HG02938 (cell line): ENCODE data around the gene POLN.

Source experiments
- ATAC-seq: cut with Tn5 transposase; IDR thresholded peaks from one replicate; pipeline ENCODE4 v1.9.1; 2021; ENCODE audit warnings: mild to moderate bottlenecking, moderate library complexity; ENCODE audit not compliant: unreplicated experiment

Gene POLN

DNA sequence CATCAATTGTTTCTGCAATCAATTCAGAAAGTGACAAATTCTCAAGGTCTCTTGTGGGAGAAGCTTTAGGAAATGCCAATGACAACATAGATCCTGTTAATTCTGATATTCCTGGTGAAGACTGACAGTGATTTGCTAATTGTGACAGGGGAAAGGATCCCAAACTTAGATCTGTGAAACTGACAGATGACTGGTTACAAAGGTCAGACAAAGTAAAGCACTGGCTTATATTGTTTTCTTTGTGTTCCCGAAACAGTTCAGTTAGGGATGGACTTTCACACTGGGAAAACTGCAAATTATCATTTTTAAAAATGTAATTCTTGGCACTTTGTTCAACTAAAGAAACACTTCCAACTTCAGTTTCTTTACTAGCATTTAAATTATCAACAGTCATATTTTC lies 152.7 kb downstream of the POLN start:
- no peak for ATAC-seq

DNA sequence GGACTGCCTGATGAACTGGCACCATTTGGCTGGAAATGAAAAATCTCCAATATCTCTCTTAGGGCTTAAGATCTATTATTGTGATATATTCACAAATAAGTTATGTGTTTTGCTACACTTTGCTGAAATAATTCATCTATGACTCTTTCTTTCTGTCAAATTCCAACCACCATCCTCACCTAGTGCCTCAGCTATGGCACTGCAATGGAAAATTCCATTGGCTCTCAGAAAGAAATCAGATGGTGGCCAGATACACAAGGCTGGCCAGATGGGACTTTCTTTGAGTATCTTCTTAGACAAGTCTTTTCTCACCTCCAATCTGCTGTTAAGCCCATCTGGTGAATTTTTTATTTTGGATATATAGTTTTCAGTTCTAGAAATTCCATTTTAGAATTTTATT lies 154.8 kb downstream of the POLN start:
- ATAC-seq: no peak

DNA sequence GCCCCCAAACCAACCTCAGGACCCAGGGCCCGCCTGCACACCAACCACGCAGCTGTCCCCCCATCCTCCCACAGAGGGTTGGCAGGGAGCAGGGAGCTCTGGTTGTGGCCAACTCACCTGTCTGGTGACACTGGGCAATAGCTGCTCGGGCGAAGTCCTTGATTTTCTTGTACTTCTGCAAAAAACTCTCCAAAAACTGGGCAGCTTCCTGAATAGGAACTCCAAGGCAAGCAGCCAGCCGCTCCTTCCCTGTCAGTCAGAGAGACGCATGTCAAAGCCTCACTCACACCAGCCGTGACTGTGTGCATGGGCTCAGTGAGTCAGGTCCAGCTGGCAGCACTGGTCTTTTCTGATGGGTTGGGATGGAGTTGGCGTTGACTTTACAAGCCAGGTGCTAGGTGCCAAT lies 156.4 kb downstream of the POLN start:
- no peak for ATAC-seq

DNA sequence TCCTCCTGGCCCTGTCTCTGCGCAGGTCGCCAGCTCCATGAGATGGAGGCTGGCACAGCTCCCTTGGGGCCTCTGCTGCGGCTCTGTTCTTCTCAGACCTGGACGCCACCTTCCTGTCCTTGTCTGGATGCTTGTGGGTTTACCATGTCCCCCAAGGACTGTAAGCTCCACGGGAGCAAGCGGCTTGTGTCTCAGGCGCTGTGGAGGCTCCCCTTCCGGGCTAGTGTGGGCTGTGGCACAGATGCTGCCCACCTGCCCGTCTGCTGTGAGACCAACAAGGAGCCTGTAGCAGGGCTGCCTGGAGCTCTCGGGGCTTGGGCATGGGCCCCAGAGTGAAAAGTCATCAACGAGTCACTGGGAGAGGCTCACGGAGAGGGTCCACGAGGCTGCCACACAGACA lies 157.6 kb downstream of the POLN start:
- ATAC-seq: no peak

DNA sequence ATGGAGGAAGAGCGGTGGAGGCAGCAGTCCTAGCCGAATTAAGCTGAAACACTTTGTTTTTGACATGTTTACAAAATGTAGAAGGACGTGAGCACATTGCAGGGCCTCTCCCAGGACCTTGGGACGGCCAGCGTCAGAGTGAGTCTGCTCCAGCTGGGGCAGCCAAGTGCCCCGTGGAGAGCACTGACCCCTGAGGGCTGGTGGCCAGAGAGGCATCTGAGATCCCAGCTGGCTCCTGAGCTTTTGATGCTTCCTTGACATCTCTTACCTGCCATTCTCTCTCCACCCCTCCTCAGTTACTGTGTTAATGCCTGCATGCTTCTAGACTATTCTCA lies 158.1 kb downstream of the POLN start:
- ATAC-seq: no peak

DNA sequence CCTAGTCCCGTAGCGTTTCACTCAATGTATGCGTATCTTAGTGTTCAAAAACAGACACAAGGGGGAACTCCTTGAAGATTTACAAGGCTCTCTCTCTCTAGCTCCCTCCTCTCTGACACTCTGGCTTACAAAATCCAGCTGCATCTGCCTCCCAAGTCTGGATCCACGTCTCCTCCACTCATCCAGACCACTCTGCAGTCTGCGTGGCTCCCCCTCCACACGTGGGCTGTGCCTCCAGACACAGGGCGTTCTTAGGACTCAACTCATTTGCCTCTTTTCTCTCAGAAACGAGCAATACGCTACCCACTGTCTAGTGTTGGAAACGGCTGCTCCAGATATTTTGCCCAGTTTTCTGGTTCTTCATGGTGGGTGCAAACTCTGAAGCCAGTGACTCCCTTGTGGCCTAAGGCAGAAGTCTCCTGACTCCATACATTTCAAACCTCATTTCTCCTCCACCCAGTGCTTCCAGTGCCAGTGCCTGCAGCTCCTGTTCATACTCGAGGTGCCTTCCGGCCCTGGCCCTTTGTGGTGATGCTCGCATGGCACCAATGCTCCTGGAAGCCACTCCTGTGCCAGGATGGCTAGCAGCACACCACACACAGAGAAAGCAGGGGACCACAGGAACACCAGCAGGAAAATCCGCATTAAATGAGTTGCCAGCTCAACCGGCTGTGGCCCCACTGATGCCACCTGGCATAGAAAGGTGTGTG lies 158.7 kb downstream of the POLN start:
- ATAC-seq: no peak

DNA sequence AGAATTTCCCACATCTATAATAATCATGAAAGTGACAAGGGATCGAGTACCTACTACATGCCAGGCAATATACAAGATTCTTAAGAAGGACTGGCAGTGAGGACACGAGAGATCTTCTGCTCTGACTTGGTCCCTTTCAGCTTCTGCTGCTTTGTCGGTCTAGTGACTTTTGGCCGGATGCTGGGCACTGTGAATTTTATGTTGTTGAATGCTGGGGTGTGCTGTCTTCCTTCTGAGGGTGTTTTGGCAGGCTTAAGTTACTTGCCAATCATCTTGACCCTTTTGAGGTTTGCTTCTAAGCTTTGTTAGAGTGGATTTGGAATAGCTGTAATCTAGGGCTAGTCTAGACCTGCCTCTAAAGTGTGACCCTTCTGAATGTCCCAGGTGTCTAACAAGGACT lies 159.3 kb downstream of the POLN start:
- no peak for ATAC-seq

DNA sequence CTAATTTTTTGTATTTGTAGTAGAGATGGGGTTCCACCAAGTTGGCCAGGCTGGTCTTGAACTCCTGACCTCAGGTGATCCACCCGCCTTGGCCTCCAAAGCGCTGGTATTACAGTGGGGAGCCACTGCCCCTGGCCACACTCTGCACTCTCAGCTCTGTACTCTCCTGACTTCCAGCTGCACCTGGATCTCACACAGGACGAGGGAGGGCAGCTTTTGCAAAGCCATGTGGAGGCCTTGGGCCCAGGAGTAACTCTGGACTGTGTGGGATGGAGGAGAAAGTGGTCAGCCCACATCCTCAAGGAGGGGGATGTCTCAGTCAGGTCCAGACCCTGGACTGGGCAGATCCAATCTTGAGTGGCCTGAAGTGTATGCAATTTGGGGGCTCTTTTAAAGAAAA lies 159.8 kb downstream of the POLN start:
- ATAC-seq: no peak

DNA sequence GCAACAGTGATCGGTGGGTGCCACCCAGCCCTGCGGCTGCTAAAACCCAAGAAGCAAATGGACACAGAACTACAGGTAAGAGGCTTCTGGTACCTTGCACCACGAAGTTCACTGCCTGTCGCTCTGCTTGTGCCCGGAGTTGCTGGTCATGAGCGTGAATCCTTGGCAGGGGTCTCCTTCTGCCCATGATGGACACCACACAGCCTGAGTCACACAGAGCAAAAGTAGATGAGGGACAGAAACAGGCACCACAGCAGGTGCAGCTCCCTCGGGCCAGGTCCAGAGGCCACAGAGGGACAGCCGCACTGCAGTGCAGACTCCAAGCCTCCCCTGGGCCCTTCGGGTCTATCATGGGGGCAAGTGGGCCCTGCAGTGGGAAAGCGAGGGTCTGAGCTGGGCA lies 160.4 kb downstream of the POLN start:
- no peak for ATAC-seq

DNA sequence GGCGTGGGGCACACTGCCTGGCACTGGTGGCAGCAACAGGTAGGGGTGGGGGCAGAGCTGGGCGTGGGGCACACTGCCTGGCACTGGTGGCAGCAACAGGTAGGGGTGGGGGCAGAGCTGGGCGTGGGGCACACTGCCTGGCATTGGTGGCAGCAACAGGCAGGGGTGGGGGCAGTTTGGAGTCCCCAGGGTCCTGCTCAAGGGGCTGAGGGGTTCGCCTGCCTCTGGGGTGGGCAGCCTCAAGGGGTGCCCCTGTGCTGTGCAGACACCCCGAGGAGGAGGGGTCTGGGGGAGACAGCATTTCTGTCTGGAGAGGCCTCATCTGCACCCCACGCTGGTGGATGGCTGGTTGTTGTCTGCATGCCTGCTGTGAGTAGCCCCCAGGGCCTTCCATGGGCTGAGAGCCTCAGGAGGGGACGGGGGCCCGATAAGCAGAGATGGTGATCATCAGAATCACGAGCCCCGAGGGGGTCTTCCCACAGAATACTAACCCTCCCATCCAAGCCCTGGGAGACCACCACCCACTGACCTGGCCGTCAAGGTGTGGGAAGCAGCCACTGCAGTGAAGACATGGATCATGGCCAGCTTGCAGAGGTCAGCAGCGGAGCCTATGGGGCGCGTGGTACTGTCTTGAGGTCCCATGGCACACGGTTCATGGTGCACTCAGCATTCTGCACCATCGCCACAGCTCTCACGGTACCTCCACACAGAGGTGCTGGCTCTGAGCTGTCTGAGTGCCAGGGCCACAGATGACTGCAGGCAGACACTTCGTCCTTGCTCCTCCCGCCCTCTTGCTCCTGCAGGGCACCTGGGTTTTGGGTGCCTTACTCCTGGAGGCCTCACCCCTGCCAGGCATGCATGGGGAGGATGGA lies 161.3 kb downstream of the POLN start:
- ATAC-seq: no peak

DNA sequence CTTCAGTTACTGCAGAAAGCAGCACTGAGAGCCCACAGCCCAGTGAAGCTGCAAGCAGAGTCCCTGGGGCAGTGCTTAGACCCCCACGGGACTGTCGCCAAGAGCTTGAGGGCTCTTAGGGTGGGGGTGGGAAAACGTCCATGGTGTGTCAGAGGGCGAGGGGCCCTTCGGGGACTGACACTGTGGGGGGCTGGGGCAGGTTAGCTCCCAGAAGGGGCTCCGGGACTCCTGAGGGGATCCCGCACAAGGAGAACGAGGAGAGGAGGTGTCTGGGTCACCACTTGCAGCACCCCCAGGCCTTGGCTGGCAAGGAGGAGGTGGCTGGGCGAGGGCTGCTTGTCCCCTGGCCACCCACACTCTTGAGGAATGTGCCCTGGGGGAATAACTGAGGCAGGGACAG lies 162.0 kb downstream of the POLN start:
- no peak for ATAC-seq

DNA sequence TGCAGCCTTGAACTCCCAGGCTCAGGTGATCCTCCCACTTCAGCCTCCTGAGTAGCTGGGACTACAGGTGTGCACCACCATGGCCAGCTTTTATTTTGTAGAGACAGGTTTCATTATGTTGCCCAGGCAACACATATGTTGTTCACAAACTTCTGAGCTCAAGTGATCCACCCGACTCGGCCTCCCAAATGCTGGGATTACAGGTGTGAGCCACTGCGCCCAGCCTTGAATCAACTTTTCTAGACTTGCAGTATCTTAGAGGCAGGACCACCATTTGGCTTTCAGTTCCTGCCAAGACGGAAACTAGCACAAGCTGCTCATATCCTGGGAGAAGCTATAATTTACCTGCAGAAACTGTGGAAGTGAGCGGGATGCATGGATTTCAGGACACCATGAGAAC lies 162.9 kb downstream of the POLN start:
- no peak for ATAC-seq

DNA sequence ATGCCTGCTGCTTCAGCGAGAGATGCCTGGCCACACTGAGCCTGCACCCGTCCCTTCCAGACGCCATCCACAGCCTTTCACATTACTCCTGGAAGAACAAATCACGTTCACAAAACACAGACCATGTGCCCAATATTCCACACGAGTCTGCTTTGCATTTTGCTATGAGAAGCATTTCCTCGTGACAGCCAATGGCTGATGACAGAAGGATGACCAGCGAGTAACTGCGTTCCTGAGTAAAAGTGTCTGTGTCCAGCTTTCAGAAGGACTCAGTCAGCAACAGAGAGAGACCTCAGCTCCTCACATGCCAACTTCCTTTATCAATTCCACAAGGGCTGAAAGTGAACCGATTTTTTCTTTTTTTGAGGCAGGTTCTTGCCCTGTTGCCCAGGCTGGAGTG lies 163.3 kb downstream of the POLN start:
- no peak for ATAC-seq

DNA sequence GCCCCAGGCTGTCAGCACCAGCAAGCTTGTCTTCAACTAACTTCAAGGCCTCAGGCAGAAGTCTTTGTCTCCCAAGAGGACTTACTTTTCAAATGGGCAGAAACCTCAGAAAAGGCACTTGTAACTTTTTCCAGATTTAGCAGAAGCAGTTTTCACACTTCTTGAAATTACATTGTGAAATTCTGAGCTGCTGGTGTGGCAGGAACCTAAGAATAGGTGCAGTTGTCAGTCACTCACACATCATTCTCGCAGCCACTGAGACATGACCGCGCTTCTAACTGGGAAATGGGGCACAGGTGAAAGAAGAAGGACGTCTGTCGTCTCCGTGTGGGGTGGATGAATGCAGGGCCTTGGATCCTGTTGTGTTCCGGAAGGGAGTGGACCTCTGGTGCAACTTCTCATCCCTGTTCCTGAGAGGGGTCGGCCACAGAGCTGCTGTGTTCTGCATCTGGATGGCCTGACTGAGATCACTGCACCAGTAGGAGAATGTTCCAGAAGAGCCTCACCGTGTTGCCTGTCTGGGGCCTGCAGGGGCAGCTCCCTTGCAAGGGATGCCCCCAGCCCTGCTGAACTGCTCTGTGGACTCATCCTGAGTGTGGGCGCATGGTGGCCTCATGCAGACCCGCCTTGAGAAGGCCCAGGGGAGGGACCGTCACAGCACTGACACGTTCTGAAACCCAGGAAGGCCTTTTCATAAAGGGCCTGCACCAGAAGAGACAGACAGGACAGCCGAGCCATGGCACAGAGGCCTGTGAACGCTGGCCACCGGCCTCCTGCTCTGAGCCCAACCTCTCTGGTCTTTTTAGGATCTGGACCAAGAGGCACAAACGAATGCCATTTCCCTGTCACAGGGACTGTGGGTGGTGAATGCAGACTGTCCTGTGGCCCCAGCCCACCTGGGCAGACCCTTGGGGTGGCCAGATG lies 164.1 kb downstream of the POLN start:
- no peak for ATAC-seq

DNA sequence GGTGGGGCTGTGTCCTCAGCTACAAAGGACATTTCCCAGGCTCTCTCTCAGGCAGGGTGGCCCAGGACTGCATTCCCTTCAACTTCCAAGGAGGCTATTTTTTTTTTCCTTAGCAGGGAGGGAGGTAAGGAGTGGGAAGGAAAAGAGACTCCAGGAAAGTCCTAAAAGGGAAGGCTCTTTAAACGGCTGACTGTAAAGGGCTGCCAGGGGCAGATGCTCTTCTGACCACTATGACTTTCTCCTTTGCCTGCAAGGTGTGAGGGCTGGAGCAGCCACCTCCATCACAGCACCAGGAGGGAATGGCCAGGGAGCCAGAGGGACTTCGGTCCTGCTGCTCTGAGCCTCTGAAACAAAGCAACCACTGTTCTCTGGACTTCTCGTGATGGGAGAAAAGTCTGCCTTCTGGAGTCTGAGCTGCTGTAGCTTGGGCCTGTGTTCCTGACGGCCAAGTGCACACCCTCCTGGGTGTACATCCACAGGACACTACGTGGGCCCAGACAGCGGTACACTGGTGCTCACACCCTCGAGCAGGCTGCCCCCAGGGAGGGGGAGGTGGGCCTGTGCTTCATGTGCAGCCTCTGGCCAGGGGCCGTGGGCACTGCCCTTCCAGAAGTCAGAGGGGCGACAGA lies 164.9 kb downstream of the POLN start:
- no peak for ATAC-seq

DNA sequence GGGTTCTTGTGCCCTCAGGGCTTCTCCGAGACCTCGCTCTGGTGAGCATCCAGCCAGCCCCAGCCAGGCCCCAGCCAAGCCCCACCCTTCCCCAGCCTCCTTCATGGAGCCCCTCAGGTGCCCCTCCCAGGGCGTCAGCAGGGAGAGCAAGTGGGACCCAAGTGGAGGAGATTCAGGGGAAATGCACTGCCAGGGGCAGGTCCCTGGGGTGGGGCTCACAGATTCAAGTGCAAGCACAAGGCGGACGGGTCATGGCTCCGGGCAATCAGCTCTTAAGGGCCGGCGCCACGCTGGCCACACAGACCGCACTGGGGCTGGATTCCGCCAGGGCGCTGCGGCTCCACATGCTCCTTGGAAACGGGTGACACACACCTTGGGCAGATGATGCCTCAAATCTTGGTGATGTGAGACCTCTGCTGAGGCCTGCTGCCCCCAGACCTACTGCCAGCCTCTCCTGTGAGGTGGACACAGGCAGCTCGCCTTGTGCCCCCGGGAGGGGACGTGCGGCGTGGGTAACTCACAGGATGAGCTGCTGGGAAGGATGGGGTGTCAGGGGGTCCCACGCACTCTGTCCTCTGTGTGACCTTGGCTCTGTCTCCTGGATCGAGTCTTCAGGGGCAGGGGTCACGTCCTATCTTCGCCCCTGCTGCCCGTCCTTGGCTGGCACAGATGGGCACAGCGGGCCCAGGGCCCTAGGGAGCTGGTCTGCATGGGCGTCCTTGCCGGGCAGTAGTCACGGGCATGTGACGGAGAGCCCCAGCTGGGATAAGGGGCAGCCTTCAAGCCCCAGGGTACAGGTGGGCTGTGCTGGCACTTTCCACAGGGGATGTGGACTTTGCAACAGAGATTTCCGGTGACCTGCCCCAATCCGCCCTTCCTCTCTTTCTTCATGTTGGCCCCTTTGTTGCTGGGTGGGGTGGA lies 165.7 kb downstream of the POLN start:
- no peak for ATAC-seq

DNA sequence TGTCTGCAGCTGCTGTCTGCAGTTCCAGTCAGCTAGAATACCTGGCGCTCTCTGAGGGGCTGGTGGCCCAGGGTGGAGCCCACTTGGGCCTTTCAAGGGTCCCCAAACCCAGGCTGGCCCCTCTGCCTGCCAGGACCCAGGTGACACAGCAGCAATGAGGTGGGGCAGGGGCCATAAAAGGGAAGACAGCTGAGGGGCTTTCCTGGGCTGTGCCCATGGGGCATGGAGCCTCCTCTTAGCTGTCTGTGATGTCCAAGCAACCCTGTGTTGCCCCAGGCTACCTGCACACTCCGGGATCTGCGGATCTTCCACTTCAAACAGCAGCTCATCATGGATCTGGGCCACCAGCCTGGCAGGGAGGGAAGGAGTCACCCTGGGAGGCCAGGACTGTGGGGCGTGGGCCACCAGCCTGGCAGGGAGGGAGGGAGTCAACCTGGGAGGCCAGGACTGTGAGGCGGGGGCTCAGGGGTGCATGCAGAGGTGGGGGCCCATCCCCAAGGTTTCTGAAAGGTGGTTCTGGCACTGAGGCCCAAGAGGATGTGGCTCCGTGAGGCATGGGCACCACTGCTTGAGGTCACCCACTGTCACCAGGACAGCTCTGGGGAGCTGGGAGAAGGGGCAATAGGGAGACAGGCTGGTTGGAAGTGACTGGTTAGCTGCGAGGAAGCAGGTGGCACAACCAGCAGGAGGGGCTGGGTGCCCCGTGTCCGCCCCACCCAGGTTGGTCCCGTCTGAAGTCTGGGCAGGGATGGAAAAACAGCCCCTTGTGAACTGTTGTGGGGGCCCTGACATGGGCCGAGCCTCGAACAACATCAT lies 166.5 kb downstream of the POLN start:
- ATAC-seq: no peak

DNA sequence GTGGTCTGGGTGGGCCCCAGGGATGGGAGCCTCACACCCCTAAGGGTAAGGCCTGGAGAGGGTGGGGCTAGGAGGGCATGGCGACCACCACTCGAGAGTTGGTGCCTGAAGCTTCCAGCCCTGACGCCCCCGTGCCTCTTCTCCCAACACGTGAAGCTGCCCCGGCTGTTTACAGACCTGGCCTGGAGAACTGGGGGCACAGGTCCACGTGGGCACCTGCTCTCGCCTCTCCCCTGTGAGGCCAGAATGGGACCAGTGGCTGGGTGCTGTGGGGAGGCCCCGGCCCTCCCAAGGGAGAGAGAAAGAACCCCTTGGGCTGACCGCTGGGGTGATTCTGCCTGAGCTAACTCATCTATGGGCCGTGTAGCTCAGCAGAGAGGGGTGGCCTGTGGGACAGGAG lies 167.3 kb downstream of the POLN start:
- ATAC-seq: no peak

DNA sequence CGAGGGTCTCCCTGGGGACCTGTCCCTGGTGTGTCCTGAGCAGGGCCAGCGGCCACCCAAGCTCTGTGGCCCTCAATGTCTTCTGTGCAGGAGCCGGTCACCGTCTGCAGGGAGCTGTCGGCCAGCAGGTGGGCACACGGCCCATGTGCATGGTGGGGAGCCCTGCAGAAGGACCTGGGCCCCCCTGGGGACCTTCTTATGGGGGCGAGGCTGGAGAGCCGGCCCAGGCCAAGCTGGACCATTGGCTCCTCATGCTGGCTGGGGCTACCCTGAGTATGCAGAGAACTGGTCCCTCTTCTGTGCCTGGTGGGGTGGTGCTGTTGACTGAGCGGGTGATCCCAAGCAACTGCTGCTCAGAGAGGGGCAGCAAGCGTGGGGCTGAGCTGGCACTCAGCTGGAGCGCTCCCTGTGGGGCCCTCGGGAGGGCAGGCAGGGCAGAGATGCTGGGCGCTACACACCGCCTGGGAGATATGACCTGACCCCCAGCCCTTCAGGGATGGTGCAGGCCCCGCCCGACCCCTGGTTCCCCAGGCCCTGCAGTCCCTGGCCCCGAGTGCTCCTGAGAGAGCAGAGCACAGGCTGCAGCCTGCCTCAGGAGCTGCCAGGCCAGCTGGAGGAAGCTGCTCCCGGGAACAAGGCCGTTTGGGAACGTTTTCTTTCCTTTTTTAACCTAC lies 168.0 kb downstream of the POLN start:
- ATAC-seq: no peak
